MM.1S (cell line): Measurements from ENCODE around the gene RABGAP1L.

Experiments
- DNase-seq: peaks from one replicate; pipeline ENCODE4 v3.0.0-alpha.2; 2015
- H2AFZ ChIP-seq: fragments of 300-600 bp; sonication (generic); 2 replicates; pipeline ENCODE4 v1.6.0; 2016; ENCODE audit warnings: antibody characterized with exemption, low read length
- H3F3A ChIP-seq: fragments of 300-600 bp; sonication (generic); 2 replicates; pipeline ENCODE4 v1.6.1; 2016; ENCODE audit warnings: mild to moderate bottlenecking, antibody characterized with exemption, low read length, moderate library complexity, mixed read lengths; ENCODE audit not compliant: insufficient read depth
- H3K27ac ChIP-seq: fragments of 300-600 bp; sonication (generic); 2 replicates; pipeline ENCODE4 v1.5.1; 2016; ENCODE audit warnings: mild to moderate bottlenecking, low read length
- H3K27me3 ChIP-seq: fragments of 300-600 bp; sonication (generic); replicated peaks from 2 replicates; pipeline ENCODE4 v1.6.0; 2016; ENCODE audit warnings: low read length; ENCODE audit not compliant: insufficient read depth
- H3K36me3 ChIP-seq: fragments of 300-600 bp; sonication (generic); replicated peaks from 2 replicates; pipeline ENCODE4 v1.6.1; 2016; ENCODE audit warnings: mild to moderate bottlenecking, low read length, mixed read lengths; ENCODE audit not compliant: insufficient read depth
- H3K4me1 ChIP-seq: fragments of 300-600 bp; sonication (generic); 2 replicates; pipeline ENCODE4 v1.6.1; 2016; ENCODE audit warnings: low read length, mixed read lengths
- H3K4me2 ChIP-seq: fragments of 300-600 bp; sonication (generic); 2 replicates; pipeline ENCODE4 v1.6.0; 2016; ENCODE audit warnings: low read depth, low read length
- H3K4me3 ChIP-seq: fragments of 300-600 bp; sonication (generic); 2 replicates; pipeline ENCODE4 v1.5.1; 2016; ENCODE audit warnings: low read length, mixed read lengths
- H3K79me2 ChIP-seq: fragments of 300-600 bp; sonication (generic); 2 replicates; pipeline ENCODE4 v1.6.1; 2016; ENCODE audit warnings: mixed run types, low read length, mixed read lengths
- H3K9ac ChIP-seq: fragments of 300-600 bp; sonication (generic); 2 replicates; pipeline ENCODE4 v1.6.1; 2016; ENCODE audit warnings: low read length, mixed read lengths
- H3K9me2 ChIP-seq: fragments of 300-600 bp; sonication (generic); replicated peaks from 2 replicates; pipeline ENCODE4 v1.6.1; 2016; ENCODE audit warnings: mild to moderate bottlenecking, low read length, mixed read lengths; ENCODE audit not compliant: insufficient read depth
- H3K9me3 ChIP-seq: fragments of 300-600 bp; sonication (generic); replicated peaks from 2 replicates; pipeline ENCODE4 v1.6.1; 2016; ENCODE audit warnings: mild to moderate bottlenecking, low read length, mixed read lengths; ENCODE audit not compliant: insufficient read depth
- H4K20me1 ChIP-seq: fragments of 300-600 bp; sonication (generic); 2 replicates; pipeline ENCODE4 v1.6.1; 2016; ENCODE audit warnings: mild to moderate bottlenecking, low read length, moderate library complexity, mixed read lengths; ENCODE audit not compliant: insufficient read depth
- CTCF ChIP-seq: fragments of 300-600 bp; sonication (generic); IDR thresholded peaks from 2 replicates; pipeline ENCODE4 v1.5.1; 2016; ENCODE audit warnings: antibody characterized with exemption, low read length, mixed read lengths
- EZH2 ChIP-seq: fragments of 300-600 bp; sonication (generic); optimal IDR thresholded peaks from 2 replicates; pipeline ENCODE3; 2017; ENCODE audit warnings: low read depth, mild to moderate bottlenecking, antibody characterized with exemption, low read length, mixed read lengths
- EZH2phosphoT487 ChIP-seq: fragments of 300-600 bp; sonication (generic); IDR thresholded peaks from 2 replicates; pipeline ENCODE4 v1.6.1; 2018; ENCODE audit warnings: antibody characterized with exemption, low read length

The RABGAP1L gene

DNA sequence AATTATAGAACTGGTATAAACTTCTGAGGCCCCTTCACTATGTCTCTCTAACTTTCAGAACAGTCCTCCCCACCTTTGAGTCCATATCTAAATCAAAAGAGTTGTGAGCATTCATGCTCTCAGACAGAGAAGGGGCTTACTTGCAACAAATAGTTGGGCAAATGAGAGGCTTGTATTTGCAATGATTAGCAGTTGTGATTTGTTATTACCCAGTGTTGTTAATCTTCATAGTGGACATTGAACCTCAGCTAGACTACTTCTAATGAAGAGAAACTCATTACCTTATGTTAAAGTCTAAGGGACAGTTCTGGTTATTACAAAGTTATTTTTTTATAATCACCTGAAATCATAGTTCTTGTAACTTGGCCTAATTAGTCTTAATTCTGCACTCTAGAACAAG is 114.5 kb downstream of the RABGAP1L start:
- H3K4me2 ChIP-seq: no peak overlapping the region
- H3K27me3 ChIP-seq: no peaks in the 10 kb centered on the region
- H4K20me1 ChIP-seq: no peaks in the 10 kb centered on the region
- no peak for DNase-seq
- no peak overlapping the region for H2AFZ ChIP-seq
- H3K4me3 ChIP-seq: no peak overlapping the region
- no peaks in the 10 kb centered on the region for H3K9me3 ChIP-seq
- TF ChIP-seq CTCF (no peak), EZH2 (no peak), EZH2phosphoT487 (no peak)
- H3K9me2 ChIP-seq: no peaks in the 10 kb centered on the region
- no peaks in the 10 kb centered on the region for H3K79me2 ChIP-seq
- no peaks in the 10 kb centered on the region for H3K36me3 ChIP-seq
- H3F3A ChIP-seq: no peaks in the 10 kb centered on the region
- H3K9ac ChIP-seq: no peak overlapping the region
- H3K4me1 ChIP-seq: no peaks in the 10 kb centered on the region
- H3K27ac ChIP-seq: no peak overlapping the region

DNA sequence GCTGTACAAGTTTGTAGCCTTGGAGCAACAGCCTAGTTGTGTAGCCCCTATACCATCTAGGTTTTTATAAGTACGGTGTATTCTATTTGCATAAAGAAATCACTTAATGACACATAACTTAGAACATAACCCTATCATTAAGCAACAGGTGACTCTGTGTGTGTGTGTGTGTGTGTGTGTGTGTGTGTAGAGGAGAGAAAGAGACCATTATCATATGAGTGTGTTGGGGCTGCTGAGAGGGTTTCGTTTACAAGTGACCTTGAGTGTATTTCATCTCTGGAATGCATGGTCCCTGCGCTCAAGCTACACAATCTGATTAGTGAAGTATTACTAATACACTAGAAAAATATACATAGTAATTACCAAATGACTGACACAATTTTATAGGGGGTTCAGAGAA is 115.1 kb downstream of the RABGAP1L start:
- Histone ChIP-seq H3K36me3 (no peaks in the 10 kb centered on the region), H3K4me2 (no peak overlapping the region), H2AFZ (no peak overlapping the region), H3K27ac (no peak overlapping the region), H3K27me3 (no peaks in the 10 kb centered on the region), H3K9me2 (no peaks in the 10 kb centered on the region), H4K20me1 (no peaks in the 10 kb centered on the region), H3K9ac (no peak overlapping the region), H3K9me3 (no peaks in the 10 kb centered on the region), H3K4me1 (no peaks in the 10 kb centered on the region), H3K4me3 (no peak overlapping the region), H3F3A (no peaks in the 10 kb centered on the region), H3K79me2 (no peaks in the 10 kb centered on the region)
- no peak for DNase-seq
- TF ChIP-seq CTCF: no peak
- TF ChIP-seq EZH2phosphoT487: no peak
- no peak for TF ChIP-seq EZH2

DNA sequence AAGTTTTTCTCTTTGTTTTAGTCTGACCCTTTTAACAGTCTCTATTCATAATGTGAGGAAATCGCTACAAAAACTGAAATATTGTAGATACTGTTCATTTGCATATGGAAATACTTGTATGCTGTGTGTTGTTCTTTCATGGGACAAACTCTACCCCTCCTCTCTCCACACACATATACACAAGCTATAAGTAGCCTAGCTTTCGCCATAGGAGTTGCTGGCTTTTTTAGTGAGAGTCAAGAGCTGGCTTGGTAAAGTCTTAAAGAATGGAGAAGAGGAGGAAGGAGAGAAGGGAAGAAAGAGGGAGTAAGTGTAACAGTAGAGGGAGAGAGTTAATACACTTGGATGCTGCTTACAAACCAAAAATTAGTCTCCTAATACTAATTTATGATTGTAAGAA is 115.6 kb downstream of the RABGAP1L start:
- TF ChIP-seq EZH2 (no peak), CTCF (no peak), EZH2phosphoT487 (no peak)
- Histone ChIP-seq H3K27ac (no peak overlapping the region), H3K9me3 (no peaks in the 10 kb centered on the region)

GRCh38 chr1:174276087-174276486 is 116.8 kb downstream of the RABGAP1L start:
- Histone ChIP-seq H3K4me2 (no peak overlapping the region), H3K79me2 (no peaks in the 10 kb centered on the region), H3K4me3 (no peak overlapping the region), H3K27ac (no peak overlapping the region), H3F3A (no peaks in the 10 kb centered on the region), H3K9me2 (no peaks in the 10 kb centered on the region), H3K9me3 (no peaks in the 10 kb centered on the region), H3K9ac (no peak overlapping the region), H3K27me3 (no peaks in the 10 kb centered on the region), H2AFZ (no peak overlapping the region), H3K36me3 (no peaks in the 10 kb centered on the region), H4K20me1 (no peaks in the 10 kb centered on the region), H3K4me1 (no peaks in the 10 kb centered on the region)
- no peak for DNase-seq
- no peak for TF ChIP-seq EZH2

More for the DNA sequence above, 115.6 kb downstream of the RABGAP1L start:
- Histone ChIP-seq H3K9me2 (no peaks in the 10 kb centered on the region), H3K27me3 (no peaks in the 10 kb centered on the region), H3K4me3 (no peak overlapping the region), H3F3A (no peaks in the 10 kb centered on the region), H4K20me1 (no peaks in the 10 kb centered on the region), H3K36me3 (no peaks in the 10 kb centered on the region), H2AFZ (no peak overlapping the region), H3K79me2 (no peaks in the 10 kb centered on the region), H3K9ac (no peak overlapping the region), H3K4me2 (no peak overlapping the region), H3K4me1 (no peaks in the 10 kb centered on the region)
- no peak for DNase-seq
